GM12864 (cell line): ENCODE results near the gene TSBP1.

ENCODE experiments used
- DNase-seq: peaks from one replicate; pipeline ENCODE4 v3.0.0-alpha.2; 2011; ENCODE audit warnings: low read depth
- H3K4me3 ChIP-seq: 2 replicates; pipeline ENCODE4 v1.5.1; 2011; ENCODE audit warnings: mild to moderate bottlenecking, low read depth, low read length, control low read depth
- TF ChIP-seq, protein P1 (sequence below): IDR thresholded peaks from 2 replicates; pipeline ENCODE4 v1.5.1; 2011; ENCODE audit warnings: low read depth, mild to moderate bottlenecking, moderate library complexity, low read length, control low read depth, inconsistent platforms; ENCODE audit errors: missing control alignments

TSBP1 gene

DNA sequence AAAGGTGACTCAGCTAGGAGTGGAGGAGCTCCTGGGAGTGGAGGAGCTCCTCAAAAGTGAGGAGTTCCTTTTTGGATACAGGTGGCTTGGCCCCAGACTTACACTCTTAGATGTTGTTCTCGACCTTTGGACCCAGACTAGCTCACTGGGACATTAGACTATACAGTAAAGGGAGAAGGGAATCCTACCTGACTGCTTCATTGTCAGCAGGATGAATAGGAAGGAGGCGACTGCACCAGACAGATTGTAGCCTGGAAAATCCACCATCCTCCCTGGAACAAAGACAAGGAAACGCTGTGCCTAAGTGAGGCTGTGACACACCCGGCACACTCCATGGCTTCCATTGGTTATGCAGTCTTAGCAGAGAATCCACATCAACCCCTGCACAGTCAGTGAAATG, 35.2 kb upstream of the TSBP1 start, which contains the start of gene BTNL2:
BTNL2 (minus strand) TSS at position 325 of the 400 bp plus-strand sequence; CDS start at position 267, 58 bp downstream.
- TF ChIP-seq, protein P1, sequence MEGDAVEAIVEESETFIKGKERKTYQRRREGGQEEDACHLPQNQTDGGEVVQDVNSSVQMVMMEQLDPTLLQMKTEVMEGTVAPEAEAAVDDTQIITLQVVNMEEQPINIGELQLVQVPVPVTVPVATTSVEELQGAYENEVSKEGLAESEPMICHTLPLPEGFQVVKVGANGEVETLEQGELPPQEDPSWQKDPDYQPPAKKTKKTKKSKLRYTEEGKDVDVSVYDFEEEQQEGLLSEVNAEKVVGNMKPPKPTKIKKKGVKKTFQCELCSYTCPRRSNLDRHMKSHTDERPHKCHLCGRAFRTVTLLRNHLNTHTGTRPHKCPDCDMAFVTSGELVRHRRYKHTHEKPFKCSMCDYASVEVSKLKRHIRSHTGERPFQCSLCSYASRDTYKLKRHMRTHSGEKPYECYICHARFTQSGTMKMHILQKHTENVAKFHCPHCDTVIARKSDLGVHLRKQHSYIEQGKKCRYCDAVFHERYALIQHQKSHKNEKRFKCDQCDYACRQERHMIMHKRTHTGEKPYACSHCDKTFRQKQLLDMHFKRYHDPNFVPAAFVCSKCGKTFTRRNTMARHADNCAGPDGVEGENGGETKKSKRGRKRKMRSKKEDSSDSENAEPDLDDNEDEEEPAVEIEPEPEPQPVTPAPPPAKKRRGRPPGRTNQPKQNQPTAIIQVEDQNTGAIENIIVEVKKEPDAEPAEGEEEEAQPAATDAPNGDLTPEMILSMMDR = no peak
- no peak for DNase-seq

GRCh38 chr6:32406197-32406596, 34.5 kb upstream of the TSBP1 start:
- H3K4me3 ChIP-seq = no peak overlapping the region
- DNase-seq = no peak
- TF ChIP-seq, protein P1 = no peak

More for the DNA sequence above, 35.2 kb upstream of the TSBP1 start, which contains the start of gene BTNL2:
- no peak within 1 kb of the TSS for H3K4me3 ChIP-seq

- H3K4me3 ChIP-seq = no peak overlapping the region
- DNase-seq = no peak
- TF ChIP-seq, protein P1 = no peak
Observed at GRCh38 chr6:32405656-32406055, 34.0 kb upstream of the TSBP1 start.

GRCh38 chr6:32402812-32403211, 31.1 kb upstream of the TSBP1 start:
- TF ChIP-seq, protein P1 = no peak
- H3K4me3 ChIP-seq = no peak overlapping the region
- no peak for DNase-seq

- DNase-seq = no peak
- TF ChIP-seq, protein P1 = no peak
- H3K4me3 ChIP-seq = no peak overlapping the region
Observed at GRCh38 chr6:32401284-32401963, 29.7 kb upstream of the TSBP1 start.

- no peak overlapping the region; the same call in 1 of the 2 replicates for H3K4me3 ChIP-seq
- TF ChIP-seq, protein P1 = no peak
- DNase-seq = peak; percentile 82
Observed at GRCh38 chr6:32397252-32397920, 25.7 kb upstream of the TSBP1 start.

DNA sequence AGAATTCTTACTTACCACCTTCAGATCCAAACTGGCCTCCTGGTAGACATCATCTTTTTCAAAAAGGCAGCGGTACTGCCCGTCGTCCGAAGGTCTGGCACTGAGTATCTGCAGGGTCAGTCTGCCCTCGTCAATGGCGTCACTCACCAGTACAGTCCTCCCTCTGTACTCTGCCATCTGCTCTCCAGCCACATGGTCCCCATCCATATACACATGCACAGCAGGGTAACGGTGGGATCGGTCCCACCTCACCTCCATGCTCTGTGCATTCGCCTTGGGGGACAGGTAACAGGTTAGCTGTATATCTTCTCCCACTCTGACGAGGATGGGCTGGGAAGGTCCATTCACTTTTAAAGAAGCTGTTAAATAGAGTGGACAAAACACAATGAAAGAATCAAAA, 24.3 kb upstream of the TSBP1 start:
- TF ChIP-seq, protein P1 = no peak
- no peak for DNase-seq
- H3K4me3 ChIP-seq = no peak overlapping the region
